H9 (cell line): ENCODE results near the gene SSX2IP. TPM values are rescaled to one million over a fixed set of nuclear protein-coding genes. Genes with fewer than 3 reads are reported as not detected.

ENCODE experiments used
- DNase-seq: peaks from one replicate; pipeline ENCODE4 v3.0.0-alpha.2; 2017
- H2AFZ ChIP-seq: one replicate; pipeline ENCODE4 v1.6.1; 2013; ENCODE audit warnings: mild to moderate bottlenecking, low read length, control low read depth, moderate library complexity
- H2AK5ac ChIP-seq: 2 replicates; pipeline ENCODE4 v1.6.1; 2013; ENCODE audit warnings: low read length, control low read depth, mixed read lengths; ENCODE audit not compliant: insufficient read length
- H2BK120ac ChIP-seq: one replicate; pipeline ENCODE4 v1.6.1; 2013; ENCODE audit warnings: low read depth, mild to moderate bottlenecking, low read length, control low read depth, inconsistent platforms; ENCODE audit not compliant: poor library complexity, severe bottlenecking
- H2BK12ac ChIP-seq: 2 replicates; pipeline ENCODE4 v1.6.1; 2013; ENCODE audit warnings: low read length, control low read depth, mixed read lengths, low read depth; ENCODE audit not compliant: insufficient read length
- H2BK15ac ChIP-seq: 2 replicates; pipeline ENCODE4 v1.6.1; 2013; ENCODE audit warnings: low read depth, low read length, control low read depth
- H2BK20ac ChIP-seq: one replicate; pipeline ENCODE4 v1.6.1; 2013; ENCODE audit warnings: low read depth, mild to moderate bottlenecking, low read length, control low read depth, inconsistent platforms; ENCODE audit not compliant: poor library complexity, severe bottlenecking
- H2BK5ac ChIP-seq: 2 replicates; pipeline ENCODE4 v1.6.1; 2013; ENCODE audit warnings: low read length, control low read depth, mixed read lengths; ENCODE audit not compliant: insufficient read length
- H3K14ac ChIP-seq: 2 replicates; pipeline ENCODE4 v1.6.1; 2013; ENCODE audit warnings: low read length, control low read depth; ENCODE audit not compliant: insufficient read depth
- H3K18ac ChIP-seq: 2 replicates; pipeline ENCODE4 v1.6.1; 2013; ENCODE audit warnings: low read depth, mild to moderate bottlenecking, mixed read lengths, low read length, control low read depth; ENCODE audit not compliant: insufficient read length
- H3K23ac ChIP-seq: 2 replicates; pipeline ENCODE4 v1.6.1; 2013; ENCODE audit warnings: low read length, control low read depth, mixed read lengths, low read depth; ENCODE audit not compliant: insufficient read length
- H3K23me2 ChIP-seq: 2 replicates; pipeline ENCODE4 v1.6.1; 2013; ENCODE audit warnings: low read depth, mild to moderate bottlenecking, mixed read lengths, low read length, control low read depth; ENCODE audit not compliant: insufficient read length, poor library complexity, severe bottlenecking
- H3K27ac ChIP-seq: 2 replicates; pipeline ENCODE4 v1.5.1; 2013; ENCODE audit warnings: low read length, control low read depth, mixed read lengths, low read depth; ENCODE audit not compliant: insufficient read length
- H3K27me3 ChIP-seq: 2 replicates; pipeline ENCODE4 v1.6.1; 2013; ENCODE audit warnings: low read length, control low read depth, inconsistent platforms; ENCODE audit not compliant: insufficient read depth
- H3K4ac ChIP-seq: 2 replicates; pipeline ENCODE4 v1.6.1; 2013; ENCODE audit warnings: low read depth, mild to moderate bottlenecking, control low read depth, inconsistent platforms, low read length, moderate library complexity
- H3K4me1 ChIP-seq: 2 replicates; pipeline ENCODE4 v1.6.1; 2013; ENCODE audit warnings: low read length, control low read depth, inconsistent platforms; ENCODE audit not compliant: insufficient read depth
- H3K4me2 ChIP-seq: 2 replicates; pipeline ENCODE4 v1.6.1; 2013; ENCODE audit warnings: low read length, control low read depth, mixed read lengths; ENCODE audit not compliant: insufficient read length, insufficient read depth
- H3K56ac ChIP-seq: 2 replicates; pipeline ENCODE4 v1.6.1; 2013; ENCODE audit warnings: low read depth, mild to moderate bottlenecking, mixed read lengths, low read length, control low read depth; ENCODE audit not compliant: insufficient read length
- H3K79me1 ChIP-seq: 2 replicates; pipeline ENCODE4 v1.6.1; 2013; ENCODE audit warnings: low read depth, mild to moderate bottlenecking, moderate library complexity, low read length, control low read depth, inconsistent platforms; ENCODE audit not compliant: insufficient read depth, poor library complexity, severe bottlenecking
- H3K79me2 ChIP-seq: 2 replicates; pipeline ENCODE4 v1.6.1; 2013; ENCODE audit warnings: low read length, control low read depth, inconsistent platforms; ENCODE audit not compliant: insufficient read depth
- H3K9ac ChIP-seq: 2 replicates; pipeline ENCODE4 v1.6.1; 2013; ENCODE audit warnings: low read length, control low read depth, mixed read lengths; ENCODE audit not compliant: insufficient read length; ENCODE audit errors: extremely low read depth
- H3K9me3 ChIP-seq: one replicate; pipeline ENCODE4 v1.6.1; 2013; ENCODE audit warnings: low read depth, low read length, inconsistent platforms; ENCODE audit not compliant: control insufficient read depth
- H3T11ph ChIP-seq: one replicate; pipeline ENCODE4 v1.6.1; 2013; ENCODE audit warnings: mild to moderate bottlenecking, low read length, control low read depth, inconsistent platforms
- H4K20me1 ChIP-seq: one replicate; pipeline ENCODE4 v1.6.1; 2013; ENCODE audit not compliant: control insufficient read depth, insufficient read length, insufficient read depth
- H4K5ac ChIP-seq: 2 replicates; pipeline ENCODE4 v1.6.1; 2013; ENCODE audit warnings: low read depth, mild to moderate bottlenecking, mixed read lengths, low read length, control low read depth; ENCODE audit not compliant: insufficient read length
- H4K8ac ChIP-seq: replicated peaks from 2 replicates; pipeline ENCODE4 v1.6.1; 2013; ENCODE audit warnings: low read length, control low read depth, mixed read lengths, low read depth; ENCODE audit not compliant: insufficient read length
- H4K91ac ChIP-seq: 2 replicates; pipeline ENCODE4 v1.6.1; 2013; ENCODE audit warnings: low read depth, mild to moderate bottlenecking, moderate library complexity, mixed read lengths, low read length, control low read depth; ENCODE audit not compliant: insufficient read length
- H3K27ac Mint-ChIP-seq, 3 experiments: 2 replicates in 2 of 3; 3 replicates in 1 of 3; pipeline ENCODE4 v1.8.0; 2020 to 2021; ENCODE audit warnings: mixed read lengths in 3 of 3, mild to moderate bottlenecking in 1 of 3, moderate library complexity in 1 of 3
- H3K27me3 Mint-ChIP-seq: 2 replicates; pipeline ENCODE4 v1.8.0; 2021; ENCODE audit warnings: low read depth, mild to moderate bottlenecking, moderate library complexity, mixed read lengths
- H3K36me3 Mint-ChIP-seq, 3 experiments: 2 replicates in 2 of 3; 3 replicates in 1 of 3; pipeline ENCODE4 v1.8.0; 2020 to 2021; ENCODE audit warnings: low read depth in 3 of 3, mixed read lengths in 3 of 3; ENCODE audit not compliant: insufficient read depth in 1 of 3
- H3K4me1 Mint-ChIP-seq, 2 experiments: 2 replicates each; pipeline ENCODE4 v1.8.0; 2020; ENCODE audit warnings: mixed read lengths in 2 of 2
- H3K4me3 Mint-ChIP-seq, 2 experiments: 2 replicates in 1 of 2; 3 replicates in 1 of 2; pipeline ENCODE4 v1.8.0; 2020 to 2021; ENCODE audit warnings: mild to moderate bottlenecking in 2 of 2, mixed read lengths in 2 of 2, moderate library complexity in 1 of 2
- H3K9me3 Mint-ChIP-seq, 2 experiments: 2 replicates in 1 of 2; 3 replicates in 1 of 2; pipeline ENCODE4 v1.8.0; 2020; ENCODE audit warnings: mild to moderate bottlenecking in 2 of 2, mixed read lengths in 2 of 2, moderate library complexity in 1 of 2
- CTCF ChIP-seq: fragments of 200-600 bp; sonication (generic); conservative IDR thresholded peaks from 3 replicates; pipeline ENCODE4 v1.8.0; 2021; ENCODE audit warnings: antibody characterized with exemption, mild to moderate bottlenecking
- WGBS: extraction: QIAGEN DNeasy Blood & Tissue Kit; methylation state at CpG from one replicate; pipeline ENCODE4 v1.1.7; 2013; ENCODE audit warnings: missing lambda C conversion rate, low lambda C conversion rate, mixed read lengths; ENCODE audit not compliant: insufficient read length; ENCODE audit errors: extremely low coverage; 5-methylcytosine and 5-hydroxymethylcytosine counted together
- total RNA-seq: library from RNA; stranded (reverse); gene quantifications from 2 replicates; pipeline ENCODE4 v1.2.1, GENCODE V29; 2021

The SSX2IP gene
- total RNA-seq, 1 experiment from 2014 or later: 19.6 TPM

DNA sequence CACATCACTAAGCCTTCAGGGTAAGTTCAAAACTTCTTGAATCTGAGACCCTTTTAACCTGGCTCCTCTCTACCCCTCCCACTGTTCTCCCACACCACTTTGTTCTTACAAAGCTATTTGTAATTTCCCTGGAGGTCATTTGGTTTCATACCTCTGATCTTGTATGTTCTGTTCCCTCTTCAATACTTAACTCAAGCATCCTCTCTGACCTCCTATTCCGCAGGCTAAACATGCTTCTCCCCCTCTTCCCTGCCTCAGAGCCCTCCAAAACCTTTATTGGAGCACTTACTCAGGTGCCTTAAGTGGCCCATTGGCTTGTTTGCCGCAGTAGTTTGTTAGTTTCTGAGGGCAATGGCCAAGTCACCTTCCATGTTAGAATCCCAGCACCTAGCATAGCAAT lies 54.8 kb downstream of the SSX2IP start:
- Histone ChIP-seq H3K4ac (no peak overlapping the region), H3K23ac (no peak overlapping the region), H3K27me3 (no peaks in the 10 kb centered on the region), H3T11ph (no peak overlapping the region), H3K9me3 (no peaks in the 10 kb centered on the region), H3K23me2 (no peaks in the 10 kb centered on the region), H3K4me2 (no peak overlapping the region), H3K14ac (no peak overlapping the region), H3K79me2 (no peaks in the 10 kb centered on the region), H2BK15ac (no peak overlapping the region), H3K27ac (no peak overlapping the region), H2AK5ac (no peak overlapping the region), H3K56ac (no peak overlapping the region), H2BK120ac (no peak overlapping the region), H2BK5ac (no peak overlapping the region), H2AFZ (no peak overlapping the region), H2BK12ac (no peak overlapping the region), H4K8ac (no peak overlapping the region), H3K4me1 (no peaks in the 10 kb centered on the region; the same call in 1 of the 2 replicates), H3K9ac (no peak overlapping the region), H3K18ac (no peak overlapping the region), H2BK20ac (no peak overlapping the region), H4K91ac (no peak overlapping the region), H3K79me1 (no peaks in the 10 kb centered on the region), H4K5ac (no peak overlapping the region), H4K20me1 (no peaks in the 10 kb centered on the region)
- DNase-seq: no peak
- Mint-ChIP-seq H3K27ac (no peak overlapping the region), H3K4me1 (peaks cover 9 to 13% of the 10 kb centered on the region in 2 experiments; a peak in 3 of 4 replicates), H3K9me3 (peaks cover 6% of the 10 kb centered on the region in 2 experiments), H3K27me3 (no peaks in the 10 kb centered on the region), H3K36me3 (peaks cover 0 to 2% (median 0%) of the 10 kb centered on the region in 3 experiments; a peak in 4 of 7 replicates), H3K4me3 (no peak overlapping the region)
- TF ChIP-seq CTCF: no peak
- WGBS: no CpG with 5 or more reads among the region's 2 CpGs
